ENCODE results near the gene HPS4. TPM values are rescaled to one million over a fixed set of nuclear protein-coding genes. Genes with fewer than 3 reads are reported as not detected.

HPS4 gene
- total RNA-seq, 3 donors from 2014 or later, result 29.0 to 43.6 (median 35.4) TPM

DNA sequence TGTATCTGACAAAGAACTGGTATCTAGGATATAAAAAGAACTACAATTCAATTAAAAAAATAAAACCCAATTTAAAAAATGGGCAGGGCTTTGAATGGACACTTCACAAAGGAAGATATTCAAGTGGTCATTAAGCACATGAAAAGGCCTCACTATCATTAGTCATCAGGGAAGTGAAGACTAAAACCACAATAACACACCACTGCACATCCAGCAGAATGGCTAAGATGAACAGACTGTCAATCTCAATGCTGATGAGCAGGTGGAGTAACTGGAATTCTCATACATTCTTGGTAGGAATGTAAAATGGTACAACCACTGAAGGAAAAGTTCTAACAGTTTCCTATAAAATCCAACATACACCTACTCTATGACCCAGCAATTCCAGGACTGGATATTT lies 8.9 kb downstream of the HPS4 start:
- Histone ChIP-seq H3K4me3 (no peak overlapping the region), H3K36me3 (peaks cover 4% of the 10 kb centered on the region)

GRCh38 chr22:26471522-26471921 lies 12.1 kb downstream of the HPS4 start:
- no peak for TF ChIP-seq POLR2AphosphoS5 (IDR thresholded peaks at IDR 0.05)
- no peak for TF ChIP-seq CTCF (IDR thresholded peaks at IDR 0.05)
- no peak for TF ChIP-seq POLR2A (IDR thresholded peaks at IDR 0.05)
- no peak for DNase-seq (ENCODE audit: low spot score in 2 of 2)
- H3K36me3 ChIP-seq, result peaks cover 5% of the 10 kb centered on the region
- H3K27ac ChIP-seq, result no peak overlapping the region
- no peaks in the 10 kb centered on the region for H3K27me3 ChIP-seq
- intact Hi-C loops (cut with DNase I; ENCODE audit: low total_unique reads), result no loop called here
- no peak overlapping the region for H3K4me3 ChIP-seq
- no peaks in the 10 kb centered on the region for H3K9me3 ChIP-seq
- H3K4me1 ChIP-seq, result no peaks in the 10 kb centered on the region

More for the DNA sequence above, 8.9 kb downstream of the HPS4 start:
- Histone ChIP-seq H3K27ac (no peak overlapping the region), H3K4me1 (peaks cover 0 to 5% of the 10 kb centered on the region in 2 donors), H3K27me3 (no peaks in the 10 kb centered on the region), H3K9me3 (no peaks in the 10 kb centered on the region)
- TF ChIP-seq POLR2A (IDR thresholded peaks at IDR 0.05) (no peak), CTCF (IDR thresholded peaks at IDR 0.05) (no peak), POLR2AphosphoS5 (IDR thresholded peaks at IDR 0.05) (no peak)
- DNase-seq (ENCODE audit: low spot score in 2 of 2), result no peak
- intact Hi-C loops (cut with DNase I; ENCODE audit: low total_unique reads), result no loop called here

DNA sequence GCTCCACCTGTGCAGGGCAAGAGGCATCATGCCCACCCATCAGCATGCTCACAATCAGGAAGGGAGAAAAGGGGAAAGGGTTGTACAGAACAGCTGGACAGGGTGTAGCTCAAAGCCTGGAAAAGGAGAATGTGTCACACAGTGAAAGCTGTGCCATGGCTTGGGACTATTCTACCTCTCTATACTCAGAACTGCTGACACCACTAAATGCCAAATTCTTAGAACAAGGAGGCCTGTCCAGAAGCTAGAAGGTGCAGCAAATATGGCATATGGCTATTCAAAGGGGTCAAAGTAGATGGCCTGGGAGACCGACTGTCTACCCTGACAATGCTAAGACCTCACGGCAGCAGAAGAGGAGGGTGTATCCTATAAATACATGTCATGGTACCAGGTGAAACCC lies 12.8 kb downstream of the HPS4 start:
- Histone ChIP-seq H3K36me3 (peaks cover 5% of the 10 kb centered on the region), H3K27me3 (no peaks in the 10 kb centered on the region), H3K4me3 (no peak overlapping the region), H3K4me1 (no peaks in the 10 kb centered on the region), H3K9me3 (no peaks in the 10 kb centered on the region), H3K27ac (no peak overlapping the region)
- intact Hi-C loops (cut with DNase I; ENCODE audit: low total_unique reads), result no loop called here
- DNase-seq (ENCODE audit: low spot score in 2 of 2), result no peak
- no peak for TF ChIP-seq CTCF (IDR thresholded peaks at IDR 0.05)
- TF ChIP-seq POLR2AphosphoS5 (IDR thresholded peaks at IDR 0.05), result no peak

- no peak overlapping the region for H3K27ac ChIP-seq
- TF ChIP-seq POLR2A (IDR thresholded peaks at IDR 0.05) (no peak), CTCF (IDR thresholded peaks at IDR 0.05) (no peak), POLR2AphosphoS5 (IDR thresholded peaks at IDR 0.05) (no peak)
- H3K27me3 ChIP-seq, result no peaks in the 10 kb centered on the region
- H3K4me1 ChIP-seq, result no peaks in the 10 kb centered on the region
- no peak for DNase-seq (ENCODE audit: low spot score in 2 of 2)
- H3K9me3 ChIP-seq, result no peaks in the 10 kb centered on the region
- H3K36me3 ChIP-seq, result peaks cover 5% of the 10 kb centered on the region
- intact Hi-C loops (cut with DNase I; ENCODE audit: low total_unique reads), result no loop called here
- H3K4me3 ChIP-seq, result no peak overlapping the region
Observed at GRCh38 chr22:26466196-26466595, 17.4 kb downstream of the HPS4 start.

DNA sequence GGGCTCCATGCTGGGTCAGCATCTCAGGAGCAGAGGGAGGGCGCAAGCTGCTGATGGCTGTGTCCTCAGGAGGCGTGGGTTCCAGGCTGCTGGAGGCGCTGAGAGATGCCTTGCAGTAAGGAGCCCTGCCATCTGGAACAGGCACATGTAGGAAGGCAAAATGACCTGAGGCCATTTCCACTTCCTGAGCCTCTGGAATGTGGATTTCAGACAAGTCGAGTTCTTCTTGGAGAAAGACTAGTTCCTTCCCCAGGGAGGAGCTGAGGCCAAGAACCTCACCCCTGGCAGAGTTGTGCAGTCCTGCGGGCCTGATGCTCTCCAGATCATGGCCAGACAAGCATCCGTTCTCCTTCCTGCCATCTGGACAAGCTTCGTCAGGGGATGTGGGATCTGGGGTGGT lies 19.3 kb downstream of the HPS4 start:
- intact Hi-C loops (cut with DNase I; ENCODE audit: low total_unique reads), result loop anchor here (5.0 kb wide), 1 partner anchor 83 kb away; no protein-coding TSS in a partner anchor
- Histone ChIP-seq H3K4me3 (no peak overlapping the region), H3K27ac (no peak overlapping the region), H3K36me3 (no peaks in the 10 kb centered on the region), H3K9me3 (no peaks in the 10 kb centered on the region), H3K4me1 (no peaks in the 10 kb centered on the region), H3K27me3 (no peaks in the 10 kb centered on the region)
- TF ChIP-seq CTCF (IDR thresholded peaks at IDR 0.05) (no peak), POLR2A (IDR thresholded peaks at IDR 0.05) (no peak), POLR2AphosphoS5 (IDR thresholded peaks at IDR 0.05) (no peak)
- DNase-seq (ENCODE audit: low spot score in 2 of 2), result no peak
